ENCODE data around the gene KRTAP3-3. TPM values are rescaled to one million over a fixed set of nuclear protein-coding genes. Genes with fewer than 3 reads are reported as not detected.
A peak's percentile ranks its signal among the peaks of the same experiment; 100 is the strongest.

The KRTAP3-3 gene
- total RNA-seq, 1 donor from 2014 or later = not detected

DNA sequence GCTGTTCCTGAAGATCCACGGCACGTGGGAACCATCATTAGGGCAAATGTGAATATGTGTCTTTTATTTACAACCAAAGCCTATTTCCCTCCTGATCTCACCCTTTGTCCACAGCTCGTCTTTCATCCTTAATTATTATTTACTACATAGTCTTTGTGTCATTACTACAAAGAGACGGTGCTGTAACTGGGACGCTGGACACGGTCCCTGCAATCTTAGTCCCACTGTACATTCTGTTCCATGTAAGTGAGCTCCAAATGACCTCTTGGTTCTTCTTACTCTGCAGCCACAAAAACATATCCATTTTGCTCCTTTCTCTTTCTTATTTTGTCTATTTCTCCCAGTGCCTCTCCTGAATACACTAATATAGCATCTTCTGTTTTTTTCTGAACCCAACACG lies 43.8 kb downstream of the KRTAP3-3 start:
- DNase-seq (ENCODE audit: extremely low spot score, unreplicated experiment) = no peak
- Mint-ChIP-seq H3K27ac (no peak overlapping the region), H3K9me3 (peaks cover 8% of the 10 kb centered on the region), H3K36me3 (no peaks in the 10 kb centered on the region), H3K4me3 (no peak overlapping the region), H3K27me3 (no peaks in the 10 kb centered on the region), H3K4me1 (ENCODE audit: unreplicated experiment) (peaks cover 53% of the 10 kb centered on the region)
- no peak for TF ChIP-seq CTCF (conservative IDR thresholded peaks at IDR 0.05)

- H3K27me3 Mint-ChIP-seq = no peaks in the 10 kb centered on the region
- H3K4me1 Mint-ChIP-seq (ENCODE audit: unreplicated experiment) = peaks cover 50% of the 10 kb centered on the region
- peaks cover 8% of the 10 kb centered on the region for H3K9me3 Mint-ChIP-seq
- TF ChIP-seq CTCF (conservative IDR thresholded peaks at IDR 0.05) = no peak
- H3K4me3 Mint-ChIP-seq = peak overlapping the region; percentile 58
- H3K36me3 Mint-ChIP-seq = no peaks in the 10 kb centered on the region
- peak overlapping the region; percentile 48 for H3K27ac Mint-ChIP-seq
- no peak for DNase-seq (ENCODE audit: extremely low spot score, unreplicated experiment)
Measured at GRCh38 chr17:40949418-40949817, 44.5 kb downstream of the KRTAP3-3 start.

- no peak overlapping the region for H3K27ac Mint-ChIP-seq
- no peak for TF ChIP-seq CTCF (conservative IDR thresholded peaks at IDR 0.05)
- H3K4me3 Mint-ChIP-seq = no peak overlapping the region
- DNase-seq (ENCODE audit: extremely low spot score, unreplicated experiment) = no peak
- H3K9me3 Mint-ChIP-seq = peaks cover 12% of the 10 kb centered on the region
- H3K36me3 Mint-ChIP-seq = peaks cover 4% of the 10 kb centered on the region
- H3K27me3 Mint-ChIP-seq = no peaks in the 10 kb centered on the region
- peaks cover 43% of the 10 kb centered on the region for H3K4me1 Mint-ChIP-seq (ENCODE audit: unreplicated experiment)
Measured at GRCh38 chr17:40947929-40948328, 46.0 kb downstream of the KRTAP3-3 start.

- no peak for DNase-seq (ENCODE audit: extremely low spot score, unreplicated experiment)
- Mint-ChIP-seq H3K27ac (no peak overlapping the region), H3K27me3 (no peaks in the 10 kb centered on the region), H3K36me3 (peaks cover 4% of the 10 kb centered on the region), H3K9me3 (peaks cover 5% of the 10 kb centered on the region), H3K4me1 (ENCODE audit: unreplicated experiment) (peaks cover 30% of the 10 kb centered on the region), H3K4me3 (no peak overlapping the region)
- TF ChIP-seq CTCF (conservative IDR thresholded peaks at IDR 0.05) = no peak
Measured at GRCh38 chr17:40945414-40945813, 48.5 kb downstream of the KRTAP3-3 start.

GRCh38 chr17:40944531-40944930 lies 49.4 kb downstream of the KRTAP3-3 start:
- no peaks in the 10 kb centered on the region for H3K27me3 Mint-ChIP-seq
- H3K27ac Mint-ChIP-seq = peak overlapping the region; percentile 83
- no peak for DNase-seq (ENCODE audit: extremely low spot score, unreplicated experiment)
- H3K4me1 Mint-ChIP-seq (ENCODE audit: unreplicated experiment) = peaks cover 24% of the 10 kb centered on the region
- peak overlapping the region; percentile 48 for H3K4me3 Mint-ChIP-seq
- TF ChIP-seq CTCF (conservative IDR thresholded peaks at IDR 0.05) = no peak
- H3K36me3 Mint-ChIP-seq = peaks cover 4% of the 10 kb centered on the region
- H3K9me3 Mint-ChIP-seq = peaks cover 5% of the 10 kb centered on the region

Other genes with a start within 250 kb of the KRTAP3-3 start
- gene KRT25, start 238.8 kb downstream of the KRTAP3-3 start, total RNA-seq (ENCODE audit: low replicate concordance) = not detected in 2 replicates
- gene KRT26, start 222.0 kb downstream of the KRTAP3-3 start, total RNA-seq (ENCODE audit: low replicate concordance) = not detected in 2 replicates
- gene KRT27, start 211.6 kb downstream of the KRTAP3-3 start, total RNA-seq (ENCODE audit: low replicate concordance) = not detected in 2 replicates
- gene KRT28, start 194.2 kb downstream of the KRTAP3-3 start, total RNA-seq (ENCODE audit: low replicate concordance) = 0.21 TPM in 1 of 2 replicates, not detected in the other
- gene KRT10, start 171.6 kb downstream of the KRTAP3-3 start, total RNA-seq (ENCODE audit: low replicate concordance) = 60.2 and 83.0 TPM in 2 replicates
- gene KRT12, start 126.9 kb downstream of the KRTAP3-3 start, total RNA-seq (ENCODE audit: low replicate concordance) = not detected in 2 replicates
- 13.0 and 41.9 TPM in 2 replicates for gene KRT20, start 108.9 kb downstream of the KRTAP3-3 start, total RNA-seq (ENCODE audit: low replicate concordance)
- gene KRT23, start 56.5 kb downstream of the KRTAP3-3 start, total RNA-seq (ENCODE audit: low replicate concordance) = 49.7 and 464 TPM in 2 replicates
- gene KRT39, start 27.2 kb downstream of the KRTAP3-3 start, total RNA-seq (ENCODE audit: low replicate concordance) = 0.70 and 1.0 TPM in 2 replicates
- 2.3 and 5.5 TPM in 2 replicates for gene KRT40, start 9.8 kb downstream of the KRTAP3-3 start, total RNA-seq (ENCODE audit: low replicate concordance)
- gene KRTAP3-2, start 5.7 kb upstream of the KRTAP3-3 start, total RNA-seq (ENCODE audit: low replicate concordance) = not detected in 2 replicates
- 1.7 TPM in 1 of 2 replicates, not detected in the other for gene KRTAP3-1, start 15.0 kb upstream of the KRTAP3-3 start, total RNA-seq (ENCODE audit: low replicate concordance)
- not detected in 2 replicates for gene KRTAP1-5, start 33.0 kb upstream of the KRTAP3-3 start, total RNA-seq (ENCODE audit: low replicate concordance)
- not detected in 2 replicates for gene KRTAP1-4, start 36.0 kb upstream of the KRTAP3-3 start, total RNA-seq (ENCODE audit: low replicate concordance)
- gene KRTAP1-3, start 40.7 kb upstream of the KRTAP3-3 start, total RNA-seq (ENCODE audit: low replicate concordance) = not detected in 2 replicates
- gene KRTAP1-1, start 47.3 kb upstream of the KRTAP3-3 start, total RNA-seq (ENCODE audit: low replicate concordance) = not detected in 2 replicates
- not detected in 2 replicates for gene KRTAP2-1, start 53.2 kb upstream of the KRTAP3-3 start, total RNA-seq (ENCODE audit: low replicate concordance)
- not detected in 2 replicates for gene KRTAP2-2, start 61.1 kb upstream of the KRTAP3-3 start, total RNA-seq (ENCODE audit: low replicate concordance)
- gene KRTAP2-3, start 66.0 kb upstream of the KRTAP3-3 start, total RNA-seq (ENCODE audit: low replicate concordance) = 0.98 TPM in 1 of 2 replicates, not detected in the other
- not detected in 2 replicates for gene KRTAP2-4, start 71.7 kb upstream of the KRTAP3-3 start, total RNA-seq (ENCODE audit: low replicate concordance)
- gene KRTAP4-7, start 90.0 kb upstream of the KRTAP3-3 start, total RNA-seq (ENCODE audit: low replicate concordance) = not detected in 2 replicates
- not detected in 2 replicates for gene KRTAP4-8, start 104.0 kb upstream of the KRTAP3-3 start, total RNA-seq (ENCODE audit: low replicate concordance)
- not detected in 2 replicates for gene KRTAP4-16, start 108.0 kb upstream of the KRTAP3-3 start, total RNA-seq (ENCODE audit: low replicate concordance)
- not detected in 2 replicates for gene KRTAP4-9, start 111.2 kb upstream of the KRTAP3-3 start, total RNA-seq (ENCODE audit: low replicate concordance)
- gene KRTAP4-11, start 124.2 kb upstream of the KRTAP3-3 start, total RNA-seq (ENCODE audit: low replicate concordance) = not detected in 2 replicates
- not detected in 2 replicates for gene KRTAP4-12, start 130.0 kb upstream of the KRTAP3-3 start, total RNA-seq (ENCODE audit: low replicate concordance)
- gene KRTAP4-6, start 146.4 kb upstream of the KRTAP3-3 start, total RNA-seq (ENCODE audit: low replicate concordance) = not detected in 2 replicates
- not detected in 2 replicates for gene KRTAP4-5, start 155.7 kb upstream of the KRTAP3-3 start, total RNA-seq (ENCODE audit: low replicate concordance)
- not detected in 2 replicates for gene KRTAP4-4, start 166.6 kb upstream of the KRTAP3-3 start, total RNA-seq (ENCODE audit: low replicate concordance)
- gene KRTAP4-3, start 174.1 kb upstream of the KRTAP3-3 start, total RNA-seq (ENCODE audit: low replicate concordance) = not detected in 2 replicates
- gene KRTAP4-2, start 184.1 kb upstream of the KRTAP3-3 start, total RNA-seq (ENCODE audit: low replicate concordance) = not detected in 2 replicates
- gene KRTAP4-1, start 190.7 kb upstream of the KRTAP3-3 start, total RNA-seq (ENCODE audit: low replicate concordance) = not detected in 2 replicates
- gene KRTAP9-1, start 195.7 kb upstream of the KRTAP3-3 start, total RNA-seq (ENCODE audit: low replicate concordance) = not detected in 2 replicates
- not detected in 2 replicates for gene KRTAP9-2, start 232.5 kb upstream of the KRTAP3-3 start, total RNA-seq (ENCODE audit: low replicate concordance)
- gene KRTAP9-3, start 238.3 kb upstream of the KRTAP3-3 start, total RNA-seq (ENCODE audit: low replicate concordance) = not detected in 2 replicates
- gene KRTAP9-8, start 243.8 kb upstream of the KRTAP3-3 start, total RNA-seq (ENCODE audit: low replicate concordance) = not detected in 2 replicates

Data from type B pancreatic cell (in vitro differentiated cells).